CD4-positive, alpha-beta T cell (primary cell): ENCODE data around the gene DNASE2B. TPM values are rescaled to one million over a fixed set of nuclear protein-coding genes. Genes with fewer than 3 reads are reported as not detected.

Source experiments
- ATAC-seq: fragments of 200-7000 bp; cut with Tn5 transposase; one replicate; pipeline ENCODE4 v1.10.0; 2022; ENCODE audit warnings: mild to moderate bottlenecking; ENCODE audit not compliant: poor library complexity
- CTCF ChIA-PET: fragments of 350-600 bp; sonication (Branson Sonifier 250); formaldehyde crosslinking; loops from one replicate; lab custom pipeline; 2021; ENCODE audit warnings: antibody characterized with exemption, inconsistent platforms; lab: Charles Lee
- POLR2A ChIA-PET: fragments of 350-600 bp; sonication (Branson Sonifier 250); formaldehyde crosslinking; loops from one replicate; lab custom pipeline; 2021; ENCODE audit warnings: antibody characterized with exemption, inconsistent platforms; lab: Charles Lee
- DNase-seq, 14 experiments: peaks; one replicate each; pipeline ENCODE4 v3.0.0-alpha.2; 2013 to 2020; ENCODE audit warnings: mixed read lengths in 2 of 14
- H3K27ac ChIP-seq, 2 donors: one replicate each; pipeline versions ENCODE4 v1.5.1 to v1.7.0; 2013; ENCODE audit warnings: low read length in 2 of 2, low read depth in 1 of 2, mild to moderate bottlenecking in 1 of 2
- H3K27me3 ChIP-seq, 2 experiments: 1 replicate in 1 of 2; 2 replicates in 1 of 2; pipeline versions ENCODE4 v1.6.1 to v1.7.0; 2013; ENCODE audit warnings: low read length in 2 of 2, control low read depth in 1 of 2, mild to moderate bottlenecking in 1 of 2, moderate library complexity in 1 of 2; ENCODE audit not compliant: insufficient read depth in 2 of 2, control insufficient read depth in 1 of 2
- H3K36me3 ChIP-seq: one replicate; pipeline ENCODE4 v1.6.1; 2013; ENCODE audit warnings: low read length, control low read depth; ENCODE audit not compliant: insufficient read depth
- H3K4me1 ChIP-seq: one replicate; pipeline ENCODE4 v1.6.1; 2013; ENCODE audit warnings: low read length, control low read depth; ENCODE audit not compliant: insufficient read depth
- H3K4me3 ChIP-seq: one replicate; pipeline ENCODE4 v1.5.1; 2013; ENCODE audit warnings: mild to moderate bottlenecking, low read length, moderate library complexity
- H3K9me3 ChIP-seq, 2 experiments: 1 replicate in 1 of 2; 2 replicates in 1 of 2; pipeline versions ENCODE4 v1.6.1 to v1.7.0; 2013; ENCODE audit warnings: low read length in 2 of 2, mild to moderate bottlenecking in 2 of 2, control low read depth in 1 of 2, moderate library complexity in 1 of 2; ENCODE audit not compliant: control insufficient read depth in 1 of 2, insufficient read depth in 1 of 2
- H3K27ac Mint-ChIP-seq: one replicate; pipeline ENCODE4 v1.8.0; 2020; ENCODE audit warnings: mixed read lengths
- H3K27me3 Mint-ChIP-seq: one replicate; pipeline ENCODE4 v1.8.0; 2021; ENCODE audit warnings: mixed read lengths
- H3K36me3 Mint-ChIP-seq: one replicate; pipeline ENCODE4 v1.8.0; 2021; ENCODE audit warnings: low read depth, mixed read lengths
- H3K4me1 Mint-ChIP-seq: one replicate; pipeline ENCODE4 v1.8.0; 2021; ENCODE audit warnings: low read depth, mixed read lengths
- H3K4me3 Mint-ChIP-seq: one replicate; pipeline ENCODE4 v1.8.0; 2020; ENCODE audit warnings: mild to moderate bottlenecking, mixed read lengths
- H3K9me3 Mint-ChIP-seq: one replicate; pipeline ENCODE4 v1.8.0; 2020; ENCODE audit warnings: mixed read lengths
- intact Hi-C, 2 experiments: fragments of 100-400 bp; cut with DNase I in 1 of 2; cut with micrococcal nuclease in 1 of 2; formaldehyde crosslinking; loops; one replicate each; pipeline versions ENCODE4 v1.15.1 to v1.9.0; 2023 to 2025; cut with DNase I, micrococcal nuclease
- total RNA-seq, 174 experiments: library from RNA in 2 of 174; stranded (reverse) in 2 of 174; gene quantifications; one replicate each; pipeline ENCODE4 v1.2.3 and lab custom pipeline; 2021 to 2026
- TF ChIP-seq, protein P1 (sequence below): fragments of 200-600 bp; IDR thresholded peaks from one replicate; pipeline ENCODE4 v1.8.0; 2022; ENCODE audit warnings: antibody characterized with exemption, mild to moderate bottlenecking

Gene DNASE2B
- total RNA-seq, 2 experiments from 2014 or later = not detected

DNA sequence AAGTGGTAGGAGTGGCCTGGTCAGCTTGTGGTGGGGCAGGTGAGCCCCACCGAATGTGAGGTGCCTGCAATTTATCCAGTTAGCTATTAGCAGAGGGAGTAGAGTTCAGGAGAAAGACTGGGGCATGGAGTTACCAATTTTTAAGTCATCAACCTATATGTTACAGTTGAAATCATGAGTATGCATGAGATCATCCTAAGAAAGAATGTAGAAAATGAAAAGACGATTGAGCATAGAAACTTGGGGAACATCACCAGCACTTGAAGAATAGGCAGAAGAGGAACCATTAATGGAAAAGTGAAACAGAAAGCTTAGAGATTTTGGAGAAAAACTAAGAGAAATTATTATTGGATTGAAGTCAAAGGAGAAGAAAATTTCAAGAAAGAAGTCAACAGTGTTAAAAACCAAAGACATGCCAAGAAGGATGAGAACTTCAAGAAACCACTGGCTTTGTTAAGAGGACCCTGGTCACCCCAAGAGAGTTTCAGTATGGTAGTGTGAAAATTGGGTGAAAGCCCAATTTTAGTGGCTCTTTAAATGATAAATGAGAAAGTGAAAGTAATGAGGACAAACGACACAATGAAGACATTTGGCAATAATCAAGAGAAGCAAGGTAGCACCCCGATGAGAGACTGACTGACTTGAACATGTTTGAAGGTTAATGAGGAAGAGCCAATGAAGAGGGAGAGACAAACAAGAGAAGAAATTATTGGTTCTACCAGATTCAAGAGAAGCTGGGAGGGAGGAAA lies 36.7 kb downstream of the DNASE2B start:
- ATAC-seq (peak; percentile 41), DNase-seq (peak in 3 of 14 experiments; percentile 44 to 56 (median 50))
- no peaks in the 10 kb centered on the region for H3K27me3 Mint-ChIP-seq
- intact Hi-C loops = loop anchor here (2.0 to 10.0 kb wide), 6 partner anchors 130 to 503 kb away; partner anchors contain the start of genes SAMD13 (in 1 of the 2) and SSX2IP (in 1 of the 2)
- H3K4me3 ChIP-seq = peak overlapping the region; percentile 5
- peaks cover 25% of the 10 kb centered on the region for H3K4me1 ChIP-seq
- H3K27ac ChIP-seq = peak overlapping the region; percentile 33 to 67
- H3K36me3 ChIP-seq = no peaks in the 10 kb centered on the region
- H3K4me3 Mint-ChIP-seq = no peak overlapping the region
- ChIA-PET POLR2A (interaction anchor here (1.1 to 7.6 kb wide), 9 partner anchors 17 to 842 kb away, joined by 3 to 87 read pairs (median 6); partner anchors contain the start of genes BCL10, CTBS, GNG5 and PRKACB), CTCF (interaction anchor here (0.7 to 3.4 kb wide), 7 partner anchors 13 to 514 kb away, joined by 3 to 24 read pairs (median 4); partner anchors contain the start of gene PRKACB)
- TF ChIP-seq, protein P1, sequence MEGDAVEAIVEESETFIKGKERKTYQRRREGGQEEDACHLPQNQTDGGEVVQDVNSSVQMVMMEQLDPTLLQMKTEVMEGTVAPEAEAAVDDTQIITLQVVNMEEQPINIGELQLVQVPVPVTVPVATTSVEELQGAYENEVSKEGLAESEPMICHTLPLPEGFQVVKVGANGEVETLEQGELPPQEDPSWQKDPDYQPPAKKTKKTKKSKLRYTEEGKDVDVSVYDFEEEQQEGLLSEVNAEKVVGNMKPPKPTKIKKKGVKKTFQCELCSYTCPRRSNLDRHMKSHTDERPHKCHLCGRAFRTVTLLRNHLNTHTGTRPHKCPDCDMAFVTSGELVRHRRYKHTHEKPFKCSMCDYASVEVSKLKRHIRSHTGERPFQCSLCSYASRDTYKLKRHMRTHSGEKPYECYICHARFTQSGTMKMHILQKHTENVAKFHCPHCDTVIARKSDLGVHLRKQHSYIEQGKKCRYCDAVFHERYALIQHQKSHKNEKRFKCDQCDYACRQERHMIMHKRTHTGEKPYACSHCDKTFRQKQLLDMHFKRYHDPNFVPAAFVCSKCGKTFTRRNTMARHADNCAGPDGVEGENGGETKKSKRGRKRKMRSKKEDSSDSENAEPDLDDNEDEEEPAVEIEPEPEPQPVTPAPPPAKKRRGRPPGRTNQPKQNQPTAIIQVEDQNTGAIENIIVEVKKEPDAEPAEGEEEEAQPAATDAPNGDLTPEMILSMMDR = no peak
- H3K9me3 ChIP-seq = no peaks in the 10 kb centered on the region
- H3K9me3 Mint-ChIP-seq = peaks cover 3% of the 10 kb centered on the region
- H3K27me3 ChIP-seq = no peaks in the 10 kb centered on the region
- no peaks in the 10 kb centered on the region for H3K36me3 Mint-ChIP-seq
- H3K4me1 Mint-ChIP-seq = peaks cover 11% of the 10 kb centered on the region
- no peak overlapping the region for H3K27ac Mint-ChIP-seq

DNA sequence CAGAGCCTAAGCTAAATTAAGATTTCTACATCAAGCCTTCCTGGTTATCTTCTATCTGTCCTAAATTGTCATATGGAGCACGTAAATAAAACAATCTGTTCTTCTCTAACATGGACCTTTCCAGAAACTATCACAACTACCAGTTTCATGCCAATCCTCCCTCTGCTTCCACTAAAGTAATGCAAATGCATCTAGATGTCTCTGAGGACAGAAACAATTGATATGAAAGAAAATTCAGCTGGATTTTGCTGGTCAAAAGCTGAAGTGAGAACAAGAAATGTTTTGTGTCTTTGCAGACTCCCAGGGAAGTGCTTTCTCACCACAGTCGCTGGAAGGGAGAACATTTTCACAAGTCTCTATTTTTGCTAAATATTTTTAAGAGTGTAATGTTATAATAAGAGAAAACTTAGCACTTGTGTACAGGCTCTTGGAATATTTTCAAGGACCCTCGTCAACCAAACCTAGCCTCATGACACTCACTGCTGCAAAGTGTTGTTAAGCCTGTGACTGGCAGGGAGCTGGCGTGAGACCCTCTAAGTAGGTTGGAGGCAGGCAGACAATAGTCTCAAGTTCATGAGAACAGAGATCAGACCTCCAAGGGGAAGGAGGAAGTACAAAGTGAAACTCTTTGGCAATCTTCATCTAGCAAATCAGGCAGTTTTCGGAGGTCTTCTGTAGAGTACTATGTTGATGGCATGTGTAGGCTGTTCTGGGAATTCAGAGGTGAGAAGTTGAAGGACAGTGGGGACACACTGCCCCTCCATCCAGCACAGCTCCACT lies 38.8 kb downstream of the DNASE2B start:
- CTCF ChIA-PET = interaction anchor here (1.3 to 1.7 kb wide), 2 partner anchors 43 to 296 kb away, joined by 3 to 5 read pairs; no protein-coding TSS in a partner anchor
- peak overlapping the region; percentile 19 for H3K4me3 ChIP-seq
- H3K4me3 Mint-ChIP-seq = no peak overlapping the region

More for the DNA sequence above, 38.8 kb downstream of the DNASE2B start:
- Histone ChIP-seq H3K27me3 (no peaks in the 10 kb centered on the region), H3K9me3 (no peaks in the 10 kb centered on the region), H3K4me1 (peaks cover 25% of the 10 kb centered on the region), H3K27ac (no peak overlapping the region), H3K36me3 (no peaks in the 10 kb centered on the region)
- peak in 4 of 14 experiments; percentile 18 to 49 (median 32) for DNase-seq
- intact Hi-C loops = loop anchor here (5.0 to 10.0 kb wide), 5 partner anchors 132 to 505 kb away; partner anchors contain the start of genes SAMD13 (in 1 of the 2) and SSX2IP (in 1 of the 2)
- H3K36me3 Mint-ChIP-seq = no peaks in the 10 kb centered on the region
- no peaks in the 10 kb centered on the region for H3K27me3 Mint-ChIP-seq
- POLR2A ChIA-PET = interaction anchor here (0.6 to 7.6 kb wide), 6 partner anchors 42 to 296 kb away, joined by 3 to 87 read pairs (median 4); partner anchors contain the start of genes CTBS, PRKACB, RPF1 and SAMD13
- peaks cover 13% of the 10 kb centered on the region for H3K4me1 Mint-ChIP-seq
- peak; percentile 20 for ATAC-seq
- TF ChIP-seq, protein P1 = no peak
- no peaks in the 10 kb centered on the region for H3K9me3 Mint-ChIP-seq
- H3K27ac Mint-ChIP-seq = no peak overlapping the region
